NB4 (cell line): ENCODE measurements around the gene PCNT.

Experiments
- POLR2A ChIP-seq: IDR thresholded peaks from 2 replicates; pipeline ENCODE4 v1.6.1; 2011; ENCODE audit warnings: mild to moderate bottlenecking; ENCODE audit not compliant: insufficient read length; ENCODE audit errors: extremely low read depth
- TF ChIP-seq, protein P1 (sequence below): IDR thresholded peaks from one replicate; pipeline ENCODE4 v1.5.1; 2012; ENCODE audit warnings: low read depth, low read length
- TF ChIP-seq, protein P2 (sequence below): IDR thresholded peaks from 2 replicates; pipeline ENCODE4 v1.6.1; 2011; ENCODE audit warnings: low read depth, low read length

DNA sequence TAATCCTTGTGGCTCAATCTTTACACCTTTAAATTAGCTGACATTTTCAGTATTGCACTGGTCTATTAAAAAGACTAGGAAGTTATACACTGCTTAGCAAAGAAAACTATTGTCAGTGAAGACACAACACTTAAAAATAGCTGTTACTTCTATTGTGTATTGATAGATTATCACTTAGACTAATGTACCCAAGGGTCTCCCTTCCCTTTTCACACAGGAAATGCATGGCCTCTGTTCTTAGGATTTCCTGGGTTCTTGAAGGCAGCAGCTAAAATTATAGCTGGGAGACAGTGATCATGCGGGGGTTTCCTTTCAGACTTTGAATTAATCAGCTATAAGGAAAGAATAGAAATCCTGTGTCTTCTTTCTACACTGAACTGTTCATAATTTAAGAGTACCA lies 147.6 kb downstream of the PCNT start:
- TF ChIP-seq, protein P1, sequence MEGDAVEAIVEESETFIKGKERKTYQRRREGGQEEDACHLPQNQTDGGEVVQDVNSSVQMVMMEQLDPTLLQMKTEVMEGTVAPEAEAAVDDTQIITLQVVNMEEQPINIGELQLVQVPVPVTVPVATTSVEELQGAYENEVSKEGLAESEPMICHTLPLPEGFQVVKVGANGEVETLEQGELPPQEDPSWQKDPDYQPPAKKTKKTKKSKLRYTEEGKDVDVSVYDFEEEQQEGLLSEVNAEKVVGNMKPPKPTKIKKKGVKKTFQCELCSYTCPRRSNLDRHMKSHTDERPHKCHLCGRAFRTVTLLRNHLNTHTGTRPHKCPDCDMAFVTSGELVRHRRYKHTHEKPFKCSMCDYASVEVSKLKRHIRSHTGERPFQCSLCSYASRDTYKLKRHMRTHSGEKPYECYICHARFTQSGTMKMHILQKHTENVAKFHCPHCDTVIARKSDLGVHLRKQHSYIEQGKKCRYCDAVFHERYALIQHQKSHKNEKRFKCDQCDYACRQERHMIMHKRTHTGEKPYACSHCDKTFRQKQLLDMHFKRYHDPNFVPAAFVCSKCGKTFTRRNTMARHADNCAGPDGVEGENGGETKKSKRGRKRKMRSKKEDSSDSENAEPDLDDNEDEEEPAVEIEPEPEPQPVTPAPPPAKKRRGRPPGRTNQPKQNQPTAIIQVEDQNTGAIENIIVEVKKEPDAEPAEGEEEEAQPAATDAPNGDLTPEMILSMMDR, result no peak
- TF ChIP-seq POLR2A, result no peak
- TF ChIP-seq, protein P2, sequence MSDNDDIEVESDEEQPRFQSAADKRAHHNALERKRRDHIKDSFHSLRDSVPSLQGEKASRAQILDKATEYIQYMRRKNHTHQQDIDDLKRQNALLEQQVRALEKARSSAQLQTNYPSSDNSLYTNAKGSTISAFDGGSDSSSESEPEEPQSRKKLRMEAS, result no peak
